H1 (cell line): ENCODE results near the gene ZNF846.
A peak's percentile ranks its signal among the peaks of the same experiment; 100 is the strongest.
"Not testable (repeated sequence)": the region's sequence is repeated elsewhere in the genome, so short reads cannot be mapped to it uniquely, and the experiment has no call there.

Experiments
- CBX5 ChIP-seq: fragments of 300-800, 300-1000 bp; sonication (generic); IDR thresholded peaks from 2 replicates; pipeline ENCODE4 v1.7.1; 2016; ENCODE audit warnings: antibody characterized with exemption, low read length, low read depth
- CREB1 ChIP-seq: IDR thresholded peaks from 2 replicates; pipeline ENCODE4 v1.6.1; 2012; ENCODE audit warnings: inconsistent platforms
- EZH2 ChIP-seq: fragments of 200-600 bp; sonication (generic); IDR thresholded peaks from 2 replicates; pipeline ENCODE4 v1.7.1; 2012; ENCODE audit warnings: low read depth, mild to moderate bottlenecking, moderate library complexity, low read length, inconsistent platforms; ENCODE audit not compliant: severe bottlenecking
- GABPA ChIP-seq: IDR thresholded peaks from 2 replicates; pipeline ENCODE4 v1.6.1; 2011; ENCODE audit warnings: mild to moderate bottlenecking, low read length, moderate library complexity, borderline replicate concordance; ENCODE audit not compliant: insufficient read depth
- JUND ChIP-seq: IDR thresholded peaks from 2 replicates; pipeline ENCODE4 v1.6.1; 2011; ENCODE audit warnings: mild to moderate bottlenecking, improper control_type of control experiment, low read length
- MAFK ChIP-seq: IDR thresholded peaks from 2 replicates; pipeline ENCODE4 v1.6.1; 2012; ENCODE audit warnings: low read depth, mild to moderate bottlenecking, improper control_type of control experiment, low read length
- POLR2A ChIP-seq, 2 experiments: IDR thresholded peaks; 1 replicate in 1 of 2; 2 replicates in 1 of 2; pipeline ENCODE4 v1.6.1; 2011; ENCODE audit warnings: low read depth in 2 of 2, low read length in 2 of 2, mild to moderate bottlenecking in 2 of 2; ENCODE audit errors: control extremely low read depth in 1 of 2
- POLR2AphosphoS5 ChIP-seq: IDR thresholded peaks from 2 replicates; pipeline ENCODE4 v1.6.1; 2011; ENCODE audit warnings: low read depth, low read length
- RAD21 ChIP-seq, 2 experiments: IDR thresholded peaks in 1 of 2; conservative IDR thresholded peaks in 1 of 2; 2 replicates each; pipeline ENCODE4 v1.6.1; 2011; ENCODE audit warnings: low read depth in 2 of 2, low read length in 2 of 2, improper control_type of control experiment in 1 of 2, inconsistent platforms in 1 of 2, mild to moderate bottlenecking in 1 of 2, moderate library complexity in 1 of 2
- RXRA ChIP-seq: IDR thresholded peaks from 2 replicates; pipeline ENCODE4 v1.6.1; 2011; ENCODE audit warnings: low read depth, mild to moderate bottlenecking, low read length, moderate library complexity; ENCODE audit not compliant: insufficient read depth
- SIRT6 ChIP-seq: IDR thresholded peaks from one replicate; pipeline ENCODE4 v1.7.1; 2012; ENCODE audit warnings: low read length, inconsistent platforms
- ZNF274 ChIP-seq: IDR thresholded peaks from 2 replicates; pipeline ENCODE4 v1.7.0; 2012; ENCODE audit warnings: low read length, borderline replicate concordance; ENCODE audit errors: extremely low read depth
- TF ChIP-seq, protein P1 (sequence below), 3 experiments: IDR thresholded peaks; 1 replicate in 2 of 3; 2 replicates in 1 of 3; pipeline versions ENCODE4 v1.5.1 to v1.6.1; 2011; ENCODE audit warnings: low read length in 3 of 3, mild to moderate bottlenecking in 3 of 3, inconsistent platforms in 2 of 3, low read depth in 1 of 3, moderate library complexity in 1 of 3; ENCODE audit not compliant: insufficient read depth in 1 of 3; ENCODE audit errors: control extremely low read depth in 1 of 3

DNA sequence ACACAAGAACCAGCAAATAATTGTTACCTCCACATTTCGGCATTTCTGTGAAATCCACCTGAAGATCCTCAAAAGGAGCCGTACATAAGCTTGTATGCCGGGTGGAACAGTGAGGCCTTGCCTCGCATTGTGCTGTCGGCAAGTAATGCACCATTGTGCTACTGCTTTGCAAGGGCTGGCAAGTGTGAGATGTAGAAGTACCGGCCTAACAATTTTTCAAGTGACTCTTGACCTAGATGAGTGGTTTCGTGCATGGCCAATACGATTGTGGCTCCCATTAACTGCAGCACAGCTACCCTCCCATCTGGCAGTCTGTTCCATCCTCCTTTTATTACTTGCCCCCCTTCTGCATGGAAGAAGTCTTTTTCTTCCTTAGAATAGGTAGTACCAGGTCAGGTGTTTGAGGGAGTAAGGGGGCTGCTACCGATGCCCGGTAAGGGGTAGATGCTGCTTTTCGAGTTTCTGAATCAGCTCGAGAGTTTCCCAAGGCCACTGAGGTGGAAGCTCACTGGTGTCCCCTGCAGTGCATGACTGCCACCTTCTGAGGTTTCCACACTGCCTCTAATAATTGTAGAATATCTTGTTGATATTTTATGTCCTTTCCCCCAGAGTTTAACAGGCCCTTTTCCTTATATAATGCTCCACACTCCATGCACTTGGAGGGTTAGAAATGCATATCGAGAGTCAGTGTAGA lies 42.9 kb downstream of the ZNF846 start:
- TF ChIP-seq, protein P1, sequence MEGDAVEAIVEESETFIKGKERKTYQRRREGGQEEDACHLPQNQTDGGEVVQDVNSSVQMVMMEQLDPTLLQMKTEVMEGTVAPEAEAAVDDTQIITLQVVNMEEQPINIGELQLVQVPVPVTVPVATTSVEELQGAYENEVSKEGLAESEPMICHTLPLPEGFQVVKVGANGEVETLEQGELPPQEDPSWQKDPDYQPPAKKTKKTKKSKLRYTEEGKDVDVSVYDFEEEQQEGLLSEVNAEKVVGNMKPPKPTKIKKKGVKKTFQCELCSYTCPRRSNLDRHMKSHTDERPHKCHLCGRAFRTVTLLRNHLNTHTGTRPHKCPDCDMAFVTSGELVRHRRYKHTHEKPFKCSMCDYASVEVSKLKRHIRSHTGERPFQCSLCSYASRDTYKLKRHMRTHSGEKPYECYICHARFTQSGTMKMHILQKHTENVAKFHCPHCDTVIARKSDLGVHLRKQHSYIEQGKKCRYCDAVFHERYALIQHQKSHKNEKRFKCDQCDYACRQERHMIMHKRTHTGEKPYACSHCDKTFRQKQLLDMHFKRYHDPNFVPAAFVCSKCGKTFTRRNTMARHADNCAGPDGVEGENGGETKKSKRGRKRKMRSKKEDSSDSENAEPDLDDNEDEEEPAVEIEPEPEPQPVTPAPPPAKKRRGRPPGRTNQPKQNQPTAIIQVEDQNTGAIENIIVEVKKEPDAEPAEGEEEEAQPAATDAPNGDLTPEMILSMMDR (IDR thresholded peaks at IDR 0.05; ENCODE audit: control extremely low read depth in 1 of 3, insufficient read depth in 1 of 3, low read depth in 1 of 3, low read length in 3 of 3) = not testable (repeated sequence)
- TF ChIP-seq POLR2A (IDR thresholded peaks at IDR 0.05; ENCODE audit: control extremely low read depth in 1 of 2, low read depth in 2 of 2, low read length in 2 of 2); JUND; EZH2; CBX5; GABPA; SIRT6; MAFK; POLR2AphosphoS5; ZNF274; RXRA; CREB1: not testable (repeated sequence)
- peak in 1 of 2 experiments; percentile 13; a peak in 1 of 4 replicates for TF ChIP-seq RAD21 (IDR thresholded peaks at IDR 0.05 in 1 of 2, conservative IDR thresholded peaks at IDR 0.05 in 1 of 2; ENCODE audit: low read depth in 2 of 2, low read length in 2 of 2)
